HepG2 (cell line): ENCODE data around the gene DEFB112. TPM values are rescaled to one million over a fixed set of nuclear protein-coding genes. Genes with fewer than 3 reads are reported as not detected.
A peak's percentile ranks its signal among the peaks of the same experiment; 100 is the strongest.

ENCODE experiments used
- ASH2L ChIP-seq: fragments of 300-600, 200-600 bp; sonication (generic); IDR thresholded peaks from 2 replicates; pipeline ENCODE4 v1.7.0; 2017; ENCODE audit warnings: low read depth, mild to moderate bottlenecking, moderate library complexity, mixed read lengths, low read length; ENCODE audit not compliant: insufficient read length
- CCDC6 ChIP-seq: sonication (generic); formaldehyde crosslinking; IDR thresholded peaks from 2 replicates; pipeline ENCODE4 v1.8.1; 2022; ENCODE audit warnings: mild to moderate bottlenecking, missing genetic modification reagents, moderate library complexity
- FOXK1 ChIP-seq: sonication (generic); formaldehyde crosslinking; IDR thresholded peaks from 2 replicates; pipeline ENCODE4 v1.4.0; 2020; ENCODE audit warnings: low read depth, missing genetic modification reagents, borderline replicate concordance
- GMEB2 ChIP-seq: IDR thresholded peaks from 2 replicates; pipeline ENCODE4 v1.6.1; 2016; ENCODE audit warnings: missing biosample characterization, missing genetic modification reagents, low read depth
- KAT2B ChIP-seq: fragments of 150-350 bp; IDR thresholded peaks from 2 replicates; pipeline ENCODE4 v1.6.1; 2014; ENCODE audit warnings: low read depth, low read length, borderline replicate concordance
- KDM6A ChIP-seq: IDR thresholded peaks from 2 replicates; pipeline ENCODE4 v1.6.1; 2016; ENCODE audit warnings: low read depth
- KLF6 ChIP-seq: IDR thresholded peaks from 2 replicates; pipeline ENCODE4 v1.8.0; 2016; ENCODE audit warnings: missing biosample characterization, missing genetic modification reagents
- MAX ChIP-seq: IDR thresholded peaks from 2 replicates; pipeline ENCODE4 v1.6.1; 2012; ENCODE audit warnings: inconsistent platforms
- PCBP2 ChIP-seq: fragments of 200-400 bp; formaldehyde crosslinking; optimal IDR thresholded peaks from 2 replicates; pipeline ENCODE3; 2018; ENCODE audit warnings: low read length, low read depth; ENCODE audit not compliant: poor library complexity, severe bottlenecking
- RORA ChIP-seq: sonication (generic); formaldehyde crosslinking; IDR thresholded peaks from 2 replicates; pipeline ENCODE4 v1.5.0; 2020; ENCODE audit warnings: mild to moderate bottlenecking, missing genetic modification reagents, moderate library complexity
- TAF15 ChIP-seq: fragments of 200-400 bp; formaldehyde crosslinking; IDR thresholded peaks from one replicate; pipeline ENCODE4 v1.6.1; 2018; ENCODE audit warnings: mild to moderate bottlenecking, low read depth, low read length; ENCODE audit not compliant: poor library complexity, severe bottlenecking
- ZNF501 ChIP-seq: sonication (generic); formaldehyde crosslinking; IDR thresholded peaks from 2 replicates; pipeline ENCODE4 v1.5.1; 2020; ENCODE audit warnings: mild to moderate bottlenecking, moderate library complexity, missing genetic modification reagents
- ZNF552 ChIP-seq: sonication (generic); formaldehyde crosslinking; IDR thresholded peaks from 2 replicates; pipeline ENCODE4 v1.9.0; 2022; ENCODE audit warnings: missing genetic modification reagents, mild to moderate bottlenecking, borderline replicate concordance
- ZNF598 ChIP-seq: sonication (generic); formaldehyde crosslinking; IDR thresholded peaks from 2 replicates; pipeline ENCODE4 v1.5.1; 2020; ENCODE audit warnings: mild to moderate bottlenecking, missing genetic modification reagents, borderline replicate concordance
- ZNF605 ChIP-seq: sonication (generic); formaldehyde crosslinking; IDR thresholded peaks from 2 replicates; pipeline ENCODE4 v1.8.0; 2022; ENCODE audit warnings: mild to moderate bottlenecking, missing genetic modification reagents
- ZNF619 ChIP-seq: sonication (generic); formaldehyde crosslinking; IDR thresholded peaks from 2 replicates; pipeline ENCODE4 v1.4.0; 2020; ENCODE audit warnings: mild to moderate bottlenecking, missing genetic modification reagents
- ZNF773 ChIP-seq: sonication (generic); formaldehyde crosslinking; IDR thresholded peaks from 2 replicates; pipeline ENCODE4 v1.4.0; 2020; ENCODE audit warnings: missing genetic modification reagents, borderline replicate concordance
- ZNF879 ChIP-seq: sonication (generic); formaldehyde crosslinking; IDR thresholded peaks from 2 replicates; pipeline ENCODE4 v1.8.1; 2023; ENCODE audit warnings: missing genetic modification reagents
- ZNF883 ChIP-seq: sonication (generic); formaldehyde crosslinking; IDR thresholded peaks from 2 replicates; pipeline ENCODE4 v1.5.1; 2020; ENCODE audit warnings: mild to moderate bottlenecking, missing genetic modification reagents; ENCODE audit errors: not compliant biosample characterization
- polyA plus RNA-seq, 8 experiments: library from polyadenylated mRNA; depleted of rRNA in 3 of 8; stranded (reverse) in 7 of 8; unstranded in 1 of 8; fragments of >200 nt; fragmentation: Illumina TruSeq in 4 of 8; extraction: Trizol in 4 of 8; gene quantifications; 2 replicates each; pipeline versions ENCODE4 v1.2.1 to v1.2.3, GENCODE V29; 2011 to 2016; ENCODE audit warnings: low read depth in 4 of 8, missing spikeins in 1 of 8, mixed read lengths in 1 of 8; ENCODE audit not compliant: insufficient read depth in 1 of 8
- total RNA-seq, 5 experiments: library from RNA; depleted of rRNA; stranded (reverse); fragments of >200 nt; fragmentation: Illumina TruSeq; extraction: Trizol; gene quantifications; 2 replicates each; pipeline ENCODE4 v1.2.3, GENCODE V29; 2016; ENCODE audit warnings: low read depth in 1 of 5
- TF ChIP-seq, protein P1 (sequence below): sonication (generic); formaldehyde crosslinking; IDR thresholded peaks from 2 replicates; pipeline ENCODE4 v1.8.1; 2023; ENCODE audit warnings: mild to moderate bottlenecking, missing genetic modification reagents
- TF ChIP-seq, protein P2 (sequence below): sonication (generic); formaldehyde crosslinking; IDR thresholded peaks from 2 replicates; pipeline ENCODE4 v1.4.0; 2020; ENCODE audit warnings: mild to moderate bottlenecking, missing genetic modification reagents
- TF ChIP-seq, protein P3 (sequence below): sonication (generic); formaldehyde crosslinking; IDR thresholded peaks from 2 replicates; pipeline ENCODE4 v1.8.1; 2023; ENCODE audit warnings: mild to moderate bottlenecking, inconsistent platforms, moderate library complexity, missing genetic modification reagents, borderline replicate concordance
- TF ChIP-seq, protein P4 (sequence below): IDR thresholded peaks from 2 replicates; pipeline ENCODE4 v1.6.1; 2016; ENCODE audit warnings: missing compliant biosample characterization, missing genetic modification reagents, borderline replicate concordance

The DEFB112 gene
- total and polyA plus RNA-seq, 2 of the 13 experiments (the other 11 are each of a cell fraction or from before 2014, with no cell fraction given): not detected

DNA sequence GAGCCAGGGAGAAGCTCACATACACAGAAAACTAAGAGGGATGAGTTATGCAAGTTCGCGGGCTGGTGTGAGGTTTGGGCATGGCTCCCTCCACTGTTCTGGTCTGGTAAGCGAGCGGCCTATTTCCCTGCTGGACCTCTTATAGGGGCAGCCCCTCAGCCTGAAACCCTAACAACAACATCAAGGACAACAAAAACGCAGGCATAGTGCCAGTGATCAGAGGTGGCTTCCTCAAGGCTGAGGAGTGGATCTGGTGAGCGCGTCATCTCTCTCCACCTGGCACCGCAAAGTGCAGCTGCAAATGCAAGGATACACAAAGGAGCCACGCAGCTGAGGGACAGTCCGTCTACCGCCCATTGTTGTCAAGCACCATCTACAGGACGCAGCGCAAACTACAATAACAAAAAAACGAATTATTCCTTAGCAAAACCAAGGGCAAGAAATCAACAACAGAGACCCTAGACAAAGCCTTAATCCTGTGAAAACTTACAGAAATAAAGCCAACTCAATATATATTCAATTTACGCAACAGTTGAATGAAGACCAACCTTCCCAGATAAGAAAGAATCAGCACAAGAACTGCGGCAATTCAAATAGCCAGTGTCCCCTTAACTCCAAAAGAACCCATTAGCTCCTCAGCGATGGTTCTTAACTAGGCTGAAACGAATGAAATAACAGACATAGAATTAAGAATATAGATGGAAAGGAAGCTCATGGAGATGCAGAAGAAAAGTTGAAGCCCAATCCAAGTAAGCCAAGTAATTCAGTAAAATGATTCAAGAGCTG lies 18.8 kb downstream of the DEFB112 start (continued):
- TF ChIP-seq GMEB2 (CRISPR knock-in tag) (no peak), PCBP2 (no peak), ZNF552 (no peak), TAF15 (no peak), KAT2B (no peak), ZNF619 (CRISPR knock-in tag) (no peak), MAX (no peak), ZNF605 (CRISPR knock-in tag) (no peak), ZNF879 (CRISPR knock-in tag) (no peak), FOXK1 (CRISPR knock-in tag) (no peak), ZNF501 (CRISPR knock-in tag) (no peak), ASH2L (no peak), CCDC6 (peak; percentile 40; the same call in 1 of the 2 replicates), ZNF773 (CRISPR knock-in tag) (no peak), KLF6 (CRISPR knock-in tag) (no peak), ZNF883 (CRISPR knock-in tag) (peak; percentile 24), KDM6A (CRISPR knock-in tag) (no peak), RORA (CRISPR knock-in tag) (no peak), ZNF598 (CRISPR knock-in tag) (peak; percentile 56; the same call in 1 of the 2 replicates)
- TF ChIP-seq, protein P1, sequence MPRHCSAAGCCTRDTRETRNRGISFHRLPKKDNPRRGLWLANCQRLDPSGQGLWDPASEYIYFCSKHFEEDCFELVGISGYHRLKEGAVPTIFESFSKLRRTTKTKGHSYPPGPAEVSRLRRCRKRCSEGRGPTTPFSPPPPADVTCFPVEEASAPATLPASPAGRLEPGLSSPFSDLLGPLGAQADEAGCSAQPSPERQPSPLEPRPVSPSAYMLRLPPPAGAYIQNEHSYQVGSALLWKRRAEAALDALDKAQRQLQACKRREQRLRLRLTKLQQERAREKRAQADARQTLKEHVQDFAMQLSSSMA: 0 out of 2 replicates have a peak, but pooled peaks have one; percentile 31
- TF ChIP-seq, protein P2, sequence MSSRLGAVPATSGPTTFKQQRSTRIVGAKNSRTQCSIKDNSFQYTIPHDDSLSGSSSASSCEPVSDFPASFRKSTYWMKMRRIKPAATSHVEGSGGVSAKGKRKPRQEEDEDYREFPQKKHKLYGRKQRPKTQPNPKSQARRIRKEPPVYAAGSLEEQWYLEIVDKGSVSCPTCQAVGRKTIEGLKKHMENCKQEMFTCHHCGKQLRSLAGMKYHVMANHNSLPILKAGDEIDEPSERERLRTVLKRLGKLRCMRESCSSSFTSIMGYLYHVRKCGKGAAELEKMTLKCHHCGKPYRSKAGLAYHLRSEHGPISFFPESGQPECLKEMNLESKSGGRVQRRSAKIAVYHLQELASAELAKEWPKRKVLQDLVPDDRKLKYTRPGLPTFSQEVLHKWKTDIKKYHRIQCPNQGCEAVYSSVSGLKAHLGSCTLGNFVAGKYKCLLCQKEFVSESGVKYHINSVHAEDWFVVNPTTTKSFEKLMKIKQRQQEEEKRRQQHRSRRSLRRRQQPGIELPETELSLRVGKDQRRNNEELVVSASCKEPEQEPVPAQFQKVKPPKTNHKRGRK (CRISPR knock-in tag): no peak
- TF ChIP-seq, protein P3, sequence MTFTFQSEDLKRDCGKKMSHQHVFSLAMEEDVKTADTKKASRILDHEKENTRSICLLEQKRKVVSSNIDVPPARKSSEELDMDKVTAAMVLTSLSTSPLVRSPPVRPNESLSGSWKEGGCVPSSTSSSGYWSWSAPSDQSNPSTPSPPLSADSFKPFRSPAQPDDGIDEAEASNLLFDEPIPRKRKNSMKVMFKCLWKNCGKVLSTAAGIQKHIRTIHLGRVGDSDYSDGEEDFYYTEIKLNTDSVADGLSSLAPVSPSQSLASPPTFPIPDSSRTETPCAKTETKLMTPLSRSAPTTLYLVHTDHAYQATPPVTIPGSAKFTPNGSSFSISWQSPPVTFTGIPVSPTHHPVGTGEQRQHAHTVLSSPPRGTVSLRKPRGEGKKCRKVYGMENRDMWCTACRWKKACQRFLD (CRISPR knock-in tag): 0 out of 2 replicates have a peak, but pooled peaks have one; percentile 37
- TF ChIP-seq, protein P4, sequence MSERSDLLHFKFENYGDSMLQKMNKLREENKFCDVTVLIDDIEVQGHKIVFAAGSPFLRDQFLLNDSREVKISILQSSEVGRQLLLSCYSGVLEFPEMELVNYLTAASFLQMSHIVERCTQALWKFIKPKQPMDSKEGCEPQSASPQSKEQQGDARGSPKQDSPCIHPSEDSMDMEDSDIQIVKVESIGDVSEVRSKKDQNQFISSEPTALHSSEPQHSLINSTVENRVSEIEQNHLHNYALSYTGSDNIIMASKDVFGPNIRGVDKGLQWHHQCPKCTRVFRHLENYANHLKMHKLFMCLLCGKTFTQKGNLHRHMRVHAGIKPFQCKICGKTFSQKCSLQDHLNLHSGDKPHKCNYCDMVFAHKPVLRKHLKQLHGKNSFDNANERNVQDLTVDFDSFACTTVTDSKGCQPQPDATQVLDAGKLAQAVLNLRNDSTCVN (CRISPR knock-in tag): no peak
